GM18870 (cell line): ENCODE measurements around the gene AP3D1.

ENCODE experiments used
- ATAC-seq: cut with Tn5 transposase; IDR thresholded peaks from one replicate; pipeline ENCODE4 v1.9.1; 2021; ENCODE audit warnings: moderate library complexity; ENCODE audit not compliant: unreplicated experiment

The AP3D1 gene

DNA sequence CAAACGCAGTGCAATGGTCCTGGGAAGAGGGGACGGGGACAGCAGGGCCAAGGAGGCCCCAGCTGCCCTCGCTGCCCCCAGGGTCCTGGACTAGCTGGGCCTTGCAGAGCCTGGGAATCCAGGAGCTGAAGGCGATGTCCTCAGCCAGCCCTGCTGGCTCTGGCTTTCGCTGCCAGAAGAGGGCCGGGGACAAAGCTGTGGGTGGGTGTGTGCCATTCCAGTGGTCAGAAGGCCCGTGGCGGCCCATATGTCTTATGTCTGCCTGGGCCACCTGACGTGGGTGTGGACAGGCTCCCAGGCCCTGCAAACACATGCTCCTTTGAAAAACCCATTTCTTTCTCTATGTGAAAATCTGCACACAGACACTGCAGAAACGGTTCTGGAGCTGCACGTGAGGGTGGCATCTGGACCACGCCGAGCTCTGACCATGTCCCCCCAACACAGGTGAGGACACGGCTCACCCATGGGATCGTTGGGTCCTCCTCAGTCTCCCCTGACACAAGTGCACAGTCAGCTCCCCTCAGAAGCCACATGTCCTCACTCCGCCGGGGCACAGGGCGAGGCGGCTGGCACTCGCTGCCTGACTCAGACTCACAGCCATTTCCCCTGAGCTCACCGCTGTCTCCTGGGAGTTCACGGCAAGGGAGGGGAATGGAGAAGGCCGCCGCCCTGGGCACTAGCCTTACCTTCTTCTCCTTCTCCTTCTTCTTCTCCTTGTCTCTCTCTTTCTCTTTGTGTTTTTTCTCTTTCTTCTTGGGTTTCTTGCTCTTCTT is 37.7 kb downstream of the AP3D1 start:
- ATAC-seq = no peak

DNA sequence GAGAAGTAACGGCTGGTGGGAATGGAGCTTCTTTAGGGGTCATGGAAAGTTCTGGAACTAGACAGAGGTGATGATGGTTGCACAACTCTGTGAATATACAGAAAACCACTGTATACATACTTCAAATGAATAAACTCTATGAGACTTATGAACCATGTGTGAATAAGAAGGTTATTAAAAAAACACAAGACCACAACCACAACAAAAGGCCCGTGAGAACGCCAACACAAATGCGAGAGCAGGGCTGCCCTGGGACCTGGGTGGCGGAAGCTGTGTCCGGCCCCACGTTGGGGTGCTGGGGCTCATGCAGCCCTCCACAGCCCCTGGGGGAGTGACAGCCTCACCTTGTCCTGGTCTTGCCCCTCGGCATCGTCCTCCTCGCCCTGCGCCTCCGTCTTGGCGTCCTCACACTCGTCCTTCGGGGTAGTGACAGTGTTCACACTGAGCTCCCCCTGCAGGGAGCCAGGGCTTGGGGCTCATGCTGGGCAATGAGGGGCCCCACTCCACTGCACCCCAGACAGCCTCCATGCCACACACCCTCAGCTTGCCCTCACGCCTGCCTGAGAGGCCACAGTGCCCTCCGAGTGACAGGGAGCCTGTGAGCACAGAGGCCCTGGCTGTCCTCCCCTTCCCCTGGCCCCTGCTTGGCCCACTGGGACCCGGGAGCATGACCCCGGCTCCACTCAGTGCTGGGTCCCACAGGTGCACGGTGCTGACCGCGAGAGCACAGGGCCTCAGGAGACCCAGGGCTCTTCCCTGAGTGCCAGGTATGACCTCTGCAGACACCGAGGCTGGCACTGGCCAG is 38.6 kb downstream of the AP3D1 start:
- no peak for ATAC-seq

- ATAC-seq = no peak
Measured at GRCh38 chr19:2111886-2112285, 39.5 kb downstream of the AP3D1 start.

- ATAC-seq = no peak
Measured at GRCh38 chr19:2111425-2111824, 39.9 kb downstream of the AP3D1 start.

- no peak for ATAC-seq
Measured at GRCh38 chr19:2110822-2111221, 40.5 kb downstream of the AP3D1 start.

DNA sequence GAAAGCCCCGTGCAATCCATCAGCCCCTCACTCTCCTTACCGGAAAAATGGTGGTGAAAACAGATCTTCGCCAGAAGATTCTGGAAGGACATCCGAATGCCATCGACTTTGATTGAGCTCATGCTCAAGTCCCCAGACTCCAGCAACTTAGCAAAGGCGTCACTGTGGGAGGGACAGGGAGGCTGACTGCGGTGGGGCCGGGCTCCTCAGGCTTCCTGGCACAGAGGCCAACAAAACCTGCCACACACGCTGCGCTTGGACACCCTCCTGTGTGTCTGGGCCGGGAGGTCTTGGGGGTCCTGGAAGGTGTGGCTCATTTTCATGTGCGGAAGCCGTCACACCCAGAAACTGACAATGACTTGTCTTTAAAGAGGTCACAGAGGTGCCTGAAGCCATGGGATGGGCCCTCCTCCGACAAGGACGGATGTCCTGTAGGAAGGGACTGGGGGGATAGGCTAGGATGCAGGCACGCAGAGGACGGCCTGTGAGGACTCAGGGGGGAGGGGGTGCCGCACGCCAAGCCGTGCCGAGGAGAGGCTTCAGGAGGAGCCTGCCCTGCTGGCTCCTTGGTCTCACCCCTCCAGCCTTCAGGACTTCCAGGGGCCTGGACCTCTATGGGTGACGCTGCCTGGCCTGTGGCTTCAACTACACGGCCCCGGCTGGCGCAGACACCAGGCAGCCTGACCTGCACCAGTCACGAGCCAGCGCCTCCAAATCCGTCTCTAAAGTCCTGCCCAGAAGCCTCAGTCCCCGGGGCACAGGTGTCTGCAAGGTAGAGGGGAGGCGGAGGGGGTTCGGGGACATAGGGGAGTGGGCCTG is 42.1 kb downstream of the AP3D1 start:
- no peak for ATAC-seq

DNA sequence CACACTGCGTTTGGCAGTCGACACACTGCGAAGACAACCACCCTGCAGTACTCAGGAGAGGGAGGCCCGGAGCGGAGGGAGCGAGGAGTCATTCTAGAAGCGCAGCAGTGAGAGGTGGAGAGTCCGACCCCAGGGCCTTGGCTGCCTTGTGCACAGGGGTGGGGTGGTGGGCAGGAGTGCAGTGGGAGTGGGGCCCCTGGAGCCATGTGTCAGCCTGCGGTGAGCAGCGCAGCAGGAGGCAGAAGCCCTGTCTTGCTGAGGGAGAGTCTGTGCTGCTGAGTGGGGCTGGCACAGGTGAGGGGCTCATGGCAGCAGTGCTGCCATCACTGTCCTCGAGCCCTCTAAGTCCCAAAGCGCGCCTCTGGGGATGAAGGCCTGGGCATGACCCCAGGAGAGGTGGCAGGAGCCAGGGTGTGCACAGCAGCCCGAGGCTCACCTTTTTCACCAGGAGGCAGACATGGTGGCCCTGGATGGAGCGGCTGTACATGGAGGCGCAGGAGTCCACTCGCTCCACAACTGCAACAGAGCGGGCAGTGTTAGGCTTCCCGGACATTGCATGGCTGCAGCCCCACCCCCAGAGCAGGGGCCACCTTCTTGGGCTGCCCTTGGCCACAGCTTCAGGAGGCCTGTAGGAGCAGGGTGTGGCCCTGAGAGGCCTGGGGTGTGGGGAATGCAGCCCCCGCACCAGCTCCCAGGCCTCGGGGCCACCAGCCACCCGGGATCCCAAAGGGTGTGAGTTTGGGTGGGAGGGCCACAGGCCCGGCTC is 42.9 kb downstream of the AP3D1 start:
- no peak for ATAC-seq

GRCh38 chr19:2103045-2103707 is 48.2 kb downstream of the AP3D1 start:
- no peak for ATAC-seq

GRCh38 chr19:2101417-2102335 is 49.7 kb downstream of the AP3D1 start:
- no peak for ATAC-seq

GRCh38 chr19:2100719-2101061 is 50.7 kb downstream of the AP3D1 start:
- no peak for ATAC-seq

DNA sequence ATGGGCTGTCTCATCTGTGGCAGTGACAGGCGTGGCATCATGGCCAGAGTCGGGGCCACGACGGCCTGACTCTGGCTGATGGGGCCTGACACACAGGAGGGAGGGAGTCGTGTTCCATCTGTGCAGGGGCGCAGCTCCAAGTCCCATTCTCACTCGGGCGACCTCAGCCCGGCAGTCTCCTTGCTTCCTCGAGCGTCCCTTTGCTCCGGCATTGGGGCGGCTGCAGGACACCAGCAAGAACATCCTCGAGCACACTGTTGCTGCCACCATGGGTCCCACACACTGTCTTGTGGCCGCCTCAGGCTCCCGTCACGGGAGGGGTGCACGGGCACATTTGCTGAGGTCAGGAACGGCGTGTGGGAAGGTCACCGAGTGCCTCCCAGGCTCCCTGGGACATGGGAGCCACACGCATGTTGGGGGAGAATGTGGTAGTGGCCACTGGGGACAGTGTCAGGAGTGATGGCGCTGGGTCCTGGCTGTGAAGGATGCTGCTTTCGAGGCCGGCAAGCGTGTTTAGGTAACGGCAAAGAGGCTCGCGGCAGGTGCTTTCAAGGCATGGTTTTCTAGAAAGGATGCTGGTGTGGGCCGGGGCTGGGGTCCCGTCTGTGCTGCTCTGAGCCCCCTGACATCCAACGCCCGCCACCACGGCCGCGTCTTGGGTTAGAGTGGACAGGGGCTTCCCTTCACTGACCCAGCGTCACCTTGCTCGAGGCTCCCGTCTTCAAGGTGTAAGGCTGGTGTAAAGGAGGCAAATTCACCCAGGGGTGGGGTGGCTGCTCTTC is 51.2 kb downstream of the AP3D1 start:
- ATAC-seq = no peak

GRCh38 chr19:2099054-2099501 is 52.3 kb downstream of the AP3D1 start:
- ATAC-seq = no peak

DNA sequence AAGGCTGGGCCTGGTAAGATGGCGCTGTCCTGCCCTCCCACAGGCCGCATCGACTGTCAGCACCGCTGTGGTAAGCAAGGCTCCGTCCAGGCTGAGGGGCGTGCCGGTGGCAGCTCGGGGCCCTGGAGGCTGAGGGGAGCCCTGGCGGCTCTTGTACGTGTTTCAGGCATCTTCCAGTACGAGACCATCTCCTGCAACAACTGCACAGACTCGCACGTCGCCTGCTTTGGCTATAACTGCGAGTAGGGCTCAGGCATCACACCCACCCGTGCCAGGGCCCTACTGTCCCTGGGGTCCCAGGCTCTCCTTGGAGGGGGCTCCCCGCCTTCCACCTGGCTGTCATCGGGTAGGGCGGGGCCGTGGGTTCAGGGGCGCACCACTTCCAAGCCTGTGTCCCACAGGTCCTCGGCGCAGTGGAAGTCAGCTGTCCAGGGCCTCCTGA is 53.5 kb downstream of the AP3D1 start:
- ATAC-seq = no peak

- peak; percentile 5 for ATAC-seq
Measured at GRCh38 chr19:2097203-2097885, 54.0 kb downstream of the AP3D1 start.

DNA sequence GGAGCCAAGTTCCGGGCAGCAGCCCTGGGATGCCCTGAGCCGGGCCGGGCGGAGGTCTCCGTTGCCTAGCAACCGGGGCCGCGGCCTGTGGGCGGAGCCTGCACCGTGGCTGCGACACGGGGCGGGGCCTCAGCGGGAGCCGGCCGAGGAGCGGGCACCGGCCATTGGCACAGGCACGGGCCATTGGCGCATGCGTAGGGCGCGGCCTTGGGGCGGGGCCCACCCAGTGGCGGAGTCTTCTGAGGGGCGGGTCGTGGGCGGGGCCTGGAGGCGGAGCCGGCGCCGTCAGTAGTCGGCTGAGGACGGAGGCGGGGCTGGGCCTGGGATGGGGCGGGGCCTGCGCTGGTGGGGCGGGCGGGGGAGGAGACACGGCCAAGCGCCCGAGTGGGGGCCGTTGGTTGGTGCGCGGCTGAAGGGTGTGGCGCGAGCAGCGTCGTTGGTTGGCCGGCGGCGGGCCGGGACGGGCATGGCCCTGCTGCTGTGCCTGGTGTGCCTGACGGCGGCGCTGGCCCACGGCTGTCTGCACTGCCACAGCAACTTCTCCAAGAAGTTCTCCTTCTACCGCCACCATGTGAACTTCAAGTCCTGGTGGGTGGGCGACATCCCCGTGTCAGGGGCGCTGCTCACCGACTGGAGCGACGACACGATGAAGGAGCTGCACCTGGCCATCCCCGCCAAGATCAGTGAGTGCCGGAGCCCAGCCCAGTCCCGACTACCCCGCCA is 54.7 kb downstream of the AP3D1 start, which contains the start of gene IZUMO4:
TSS of gene IZUMO4 (plus strand) at position 436 of the 723 bp plus-strand sequence. CDS start at position 467, 31 bp downstream.
- peak; percentile 38 for ATAC-seq

- peak; percentile 22 for ATAC-seq
Measured at GRCh38 chr19:2096034-2096479, 55.3 kb downstream of the AP3D1 start, which contains the start of gene MOB3A. Gene MOB3A, minus strand, starts transcription at chr19:2096326. Its CDS starts 17,766 bp downstream, at chr19:2078560.
